SK-N-MC (cell line): Measurements from ENCODE around the gene ZNF578.

Experiments
- EZH2 ChIP-seq: fragments of 200-600 bp; sonication (generic); IDR thresholded peaks from one replicate; pipeline ENCODE4 v1.6.1; 2017; ENCODE audit warnings: antibody characterized with exemption
- POLR2AphosphoS5 ChIP-seq: IDR thresholded peaks from 2 replicates; pipeline ENCODE4 v1.6.1; 2012; ENCODE audit warnings: mild to moderate bottlenecking, low read depth, low read length, borderline replicate concordance

DNA sequence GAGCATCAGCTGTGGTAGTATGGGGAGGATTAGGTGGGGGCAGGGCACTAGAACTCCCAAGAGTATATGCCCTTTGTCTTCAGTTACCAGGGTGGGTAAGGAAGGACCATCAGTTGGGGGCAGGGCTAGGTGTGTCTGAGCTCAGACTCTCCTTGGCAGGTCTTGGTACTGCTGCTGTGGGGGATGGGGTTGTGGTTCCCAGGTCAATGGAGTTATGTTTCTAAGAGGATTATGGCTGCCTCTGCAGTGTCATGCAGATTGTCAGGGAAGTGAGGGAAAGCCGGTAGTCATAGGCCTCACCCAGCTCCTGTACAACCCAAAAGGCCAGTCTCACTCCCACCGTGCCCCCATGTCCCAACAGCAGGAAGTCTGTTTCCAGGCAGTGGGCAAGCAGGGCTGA is 8.8 kb upstream of the ZNF578 start:
- no peak for TF ChIP-seq EZH2
- TF ChIP-seq POLR2AphosphoS5: no peak
